Panc1 (cell line): ENCODE data around the gene UIMC1.

ENCODE experiments used
- CTCF ChIP-seq: fragments of 450-650 bp; IDR thresholded peaks from 2 replicates; pipeline ENCODE4 v1.5.1; 2017; ENCODE audit warnings: mild to moderate bottlenecking
- POLR2AphosphoS5 ChIP-seq: IDR thresholded peaks from 2 replicates; pipeline ENCODE4 v1.6.1; 2012; ENCODE audit warnings: mild to moderate bottlenecking, low read depth, low read length, moderate library complexity
- REST ChIP-seq, 2 experiments: IDR thresholded peaks; 2 replicates each; pipeline ENCODE4 v1.6.1; 2011 to 2012; ENCODE audit warnings: low read depth in 2 of 2, control low read depth in 1 of 2, low read length in 1 of 2, mild to moderate bottlenecking in 1 of 2, moderate library complexity in 1 of 2; ENCODE audit not compliant: insufficient read depth in 1 of 2

GRCh38 chr5:176870110-176870591 is 136.4 kb downstream of the UIMC1 start:
- TF ChIP-seq POLR2AphosphoS5 (no peak), CTCF (peak; percentile 84), REST (IDR thresholded peaks at IDR 0.05; ENCODE audit: insufficient read depth in 1 of 2, low read depth in 2 of 2, low read length in 1 of 2) (0 out of 4 replicates have a peak, but pooled peaks of 1 of the 2 experiments have one; percentile 44)
